ENCODE data around the gene HLA-DOB.
A peak's percentile ranks its signal among the peaks of the same experiment; 100 is the strongest.

HLA-DOB gene

DNA sequence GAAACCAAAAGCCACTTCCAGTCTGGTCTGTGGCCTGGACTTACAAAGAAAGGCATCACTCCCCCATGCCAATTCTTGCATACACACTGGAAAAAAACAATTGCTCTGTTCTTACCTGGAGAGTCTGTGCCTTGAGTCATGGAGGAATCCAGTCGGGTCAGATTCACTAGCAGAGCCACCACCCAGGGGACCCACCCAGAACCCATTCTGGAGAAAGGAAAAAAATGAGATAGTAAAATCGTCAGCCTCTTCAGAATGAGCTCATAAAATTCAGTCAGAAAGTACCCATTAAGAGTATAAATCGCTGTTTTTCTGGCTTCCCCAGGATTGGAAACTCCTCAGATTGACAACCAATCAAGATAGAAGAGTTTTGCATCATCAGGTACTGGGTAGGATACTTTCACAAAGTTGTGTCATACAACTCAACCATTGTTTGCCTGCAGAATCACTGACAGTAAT, at the start of gene HLA-DOB:
TSS of gene HLA-DOB (minus strand) at position 257 of the 459 bp plus-strand sequence. CDS start at position 206, 51 bp downstream.
- no peak for DNase-seq

DNA sequence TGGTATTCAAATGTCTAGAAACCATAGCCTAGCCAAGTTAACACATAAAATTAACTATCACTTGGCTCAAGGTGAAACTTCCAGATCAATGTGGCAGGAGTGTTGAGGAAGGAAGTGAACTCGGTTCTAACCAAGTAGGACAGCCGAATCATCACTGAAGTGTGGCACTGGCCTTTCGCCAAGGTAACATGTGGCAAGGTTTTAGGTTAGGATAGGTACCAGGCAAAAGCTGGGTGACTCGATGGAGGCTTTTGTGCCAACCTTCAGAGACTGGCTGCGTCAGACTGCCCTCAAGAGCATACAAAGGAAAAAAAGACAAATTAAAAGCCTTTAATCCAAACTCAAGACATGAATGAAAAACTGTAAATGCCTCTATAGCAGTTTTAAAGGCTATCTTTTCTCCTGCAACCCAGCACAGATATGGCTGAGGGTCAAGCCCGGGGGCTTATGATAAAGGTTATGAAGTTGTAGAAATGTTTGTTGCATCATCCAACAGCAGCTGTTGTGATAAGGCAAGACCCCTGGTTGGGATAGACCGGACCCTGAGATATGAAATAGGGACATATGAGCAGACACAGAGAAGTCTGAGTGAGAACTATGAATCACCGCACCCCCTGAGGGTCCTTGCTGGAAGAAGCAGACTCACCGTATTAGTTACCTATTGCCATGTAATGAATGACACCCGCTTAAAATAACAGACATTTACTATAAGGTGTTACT, 49.1 kb upstream of the HLA-DOB start:
- no peak for DNase-seq

DNA sequence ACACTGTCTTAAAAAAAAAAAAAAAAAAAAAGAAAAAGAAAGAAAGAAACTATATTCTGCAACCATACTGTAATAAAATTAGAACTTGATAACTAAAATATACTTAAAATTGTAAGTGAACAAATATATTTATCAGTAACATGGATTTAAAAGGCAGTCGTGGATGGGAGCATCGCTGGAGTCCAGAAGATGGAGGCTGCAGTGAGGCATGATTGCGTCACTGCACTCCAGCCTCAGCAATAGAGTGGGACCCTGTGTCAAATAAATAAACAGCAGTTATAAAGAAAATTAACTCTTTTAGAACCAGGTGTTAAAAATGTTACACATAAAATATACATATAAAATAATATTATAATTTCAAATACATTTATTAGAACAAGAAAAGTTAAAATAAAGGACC, 45.9 kb upstream of the HLA-DOB start:
- no peak for DNase-seq

DNA sequence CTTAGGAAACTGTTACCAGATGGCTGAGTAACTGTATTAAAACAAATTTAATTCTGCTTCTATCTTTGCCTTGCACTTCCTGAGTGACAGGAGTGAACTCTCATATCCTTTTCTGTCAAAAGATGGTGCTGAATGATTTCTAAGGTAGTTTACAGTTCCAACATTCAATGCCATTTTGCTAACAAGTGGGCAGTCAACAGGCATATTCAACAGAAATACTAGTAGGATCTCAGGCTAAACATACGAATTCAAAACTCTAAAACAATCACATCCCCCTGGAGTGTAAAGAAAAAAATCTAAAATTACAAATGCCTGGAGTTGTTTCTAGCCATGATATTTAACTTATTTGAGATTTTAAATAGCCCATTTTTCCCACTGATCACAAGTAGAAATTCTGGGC, 43.9 kb upstream of the HLA-DOB start:
- no peak for DNase-seq

DNA sequence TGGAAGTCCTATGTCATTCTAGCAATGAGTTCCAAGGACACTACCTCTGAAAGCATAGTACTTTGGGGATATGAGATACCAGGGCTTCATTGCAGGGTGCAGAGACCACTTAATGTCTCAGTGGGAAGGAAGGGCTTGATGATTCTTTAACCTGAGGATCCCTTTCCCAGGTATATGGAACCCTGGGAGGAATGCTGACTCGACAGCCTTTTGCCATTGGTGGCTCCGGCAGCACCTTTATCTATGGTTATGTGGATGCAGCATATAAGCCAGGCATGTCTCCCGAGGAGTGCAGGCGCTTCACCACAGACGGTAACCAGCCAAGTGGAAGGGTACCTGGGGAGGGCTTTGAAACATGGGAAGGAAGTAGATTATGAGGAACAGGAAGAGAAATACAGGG, 41.4 kb upstream of the HLA-DOB start:
- no peak for DNase-seq

DNA sequence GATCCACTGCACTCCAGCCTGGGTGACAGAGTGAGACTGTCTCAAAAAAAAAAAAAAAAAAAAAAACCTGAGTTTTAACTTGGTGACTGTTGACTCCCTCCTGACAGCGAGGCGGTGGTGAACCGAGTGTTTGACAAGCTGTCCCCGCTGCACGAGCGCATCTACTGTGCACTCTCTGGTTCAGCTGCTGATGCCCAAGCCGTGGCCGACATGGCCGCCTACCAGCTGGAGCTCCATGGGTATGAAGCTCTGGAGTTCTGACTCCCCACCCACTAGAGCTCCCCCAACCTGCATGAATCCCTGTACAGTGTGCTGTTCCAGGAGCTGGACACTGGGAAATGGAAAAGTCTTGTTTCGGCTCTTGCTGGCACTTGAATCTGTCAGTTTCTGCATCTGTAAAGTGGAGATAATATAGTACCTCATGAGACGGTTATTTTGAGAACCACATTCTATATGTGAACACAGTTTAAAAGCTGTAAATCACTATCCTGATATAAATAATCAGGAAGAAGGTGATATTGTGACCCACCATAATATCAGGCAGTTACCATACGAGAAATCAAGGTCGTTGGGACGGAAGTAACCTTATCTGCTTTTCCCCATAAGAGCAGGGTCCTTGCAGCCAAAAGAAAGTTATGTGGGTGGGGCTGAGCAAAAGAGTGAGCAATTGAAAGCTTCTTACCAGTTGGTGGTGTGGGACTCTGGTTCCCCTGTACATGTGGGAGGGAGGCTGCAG, 40.5 kb upstream of the HLA-DOB start:
- no peak for DNase-seq

DNA sequence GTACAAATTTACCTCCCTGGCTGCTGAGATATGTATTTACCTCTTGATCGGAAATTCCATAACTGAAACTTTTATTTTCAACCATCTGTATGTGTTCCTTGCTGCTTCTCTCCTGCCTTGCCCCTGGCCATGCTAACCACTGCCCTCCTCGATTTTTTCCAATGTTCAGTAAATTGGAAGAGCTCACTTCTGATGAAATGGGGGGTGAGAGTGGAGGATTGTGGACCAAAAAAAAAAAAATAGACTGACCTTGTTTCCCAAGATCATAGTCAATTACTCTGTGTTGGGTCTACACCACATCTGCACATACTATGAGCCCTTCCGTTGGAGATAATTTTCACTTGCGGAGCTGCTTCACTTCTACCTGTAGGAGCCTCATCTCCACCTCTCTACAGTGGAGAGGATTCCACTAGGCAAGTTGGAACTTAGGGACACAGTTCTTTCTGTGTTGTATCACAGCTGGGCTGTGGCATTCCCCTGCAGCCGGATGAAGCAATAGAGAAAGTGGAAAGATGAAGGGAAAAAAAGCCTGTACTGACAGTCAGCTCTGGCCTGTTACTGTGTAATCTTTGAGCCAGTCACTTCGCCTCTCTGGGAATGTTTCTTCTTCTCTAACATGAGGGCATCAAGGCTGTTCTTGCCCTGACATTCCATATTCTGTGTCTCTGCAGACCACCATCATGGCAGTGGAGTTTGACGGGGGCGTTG, 38.8 kb upstream of the HLA-DOB start:
- no peak for DNase-seq

DNA sequence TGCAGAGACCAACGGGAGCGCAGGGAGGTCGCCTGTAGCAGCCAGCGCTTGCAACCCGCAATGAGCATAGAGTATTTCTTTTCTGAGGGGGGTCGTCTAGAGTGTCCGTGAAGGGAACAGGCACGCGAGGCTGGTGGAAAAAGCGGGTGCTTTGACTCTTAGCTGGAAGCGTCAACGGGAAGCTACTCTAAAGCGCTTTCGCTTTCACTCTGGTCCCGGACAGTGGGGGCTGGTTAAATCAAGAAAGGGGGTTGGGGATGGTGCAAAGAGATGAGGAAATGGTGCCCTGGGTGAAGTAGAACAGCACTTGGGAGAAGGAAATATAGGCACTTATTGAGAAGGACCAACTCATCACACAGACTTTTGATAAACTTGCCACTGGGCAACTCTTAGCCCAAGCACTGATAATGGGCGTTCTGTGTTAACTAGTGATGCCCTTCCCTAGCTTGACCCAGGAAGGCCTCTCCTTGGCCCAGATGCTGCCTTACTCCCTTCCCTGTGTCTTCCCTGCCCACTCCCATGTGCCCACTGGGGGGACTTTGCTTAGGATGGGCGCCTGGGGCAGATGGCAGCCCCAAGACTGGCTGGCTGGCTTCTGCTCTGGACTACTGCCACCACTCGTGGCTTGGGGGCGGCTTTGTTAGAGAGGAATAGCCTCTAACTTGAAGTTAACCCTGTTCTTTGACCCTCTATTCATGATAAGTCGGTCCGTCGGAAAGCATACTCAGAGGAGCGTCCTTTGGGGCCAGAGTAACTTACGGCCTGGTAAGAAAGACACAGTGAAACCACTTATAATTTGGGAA, 37.8 kb upstream of the HLA-DOB start:
- peak; percentile 61 for DNase-seq

DNA sequence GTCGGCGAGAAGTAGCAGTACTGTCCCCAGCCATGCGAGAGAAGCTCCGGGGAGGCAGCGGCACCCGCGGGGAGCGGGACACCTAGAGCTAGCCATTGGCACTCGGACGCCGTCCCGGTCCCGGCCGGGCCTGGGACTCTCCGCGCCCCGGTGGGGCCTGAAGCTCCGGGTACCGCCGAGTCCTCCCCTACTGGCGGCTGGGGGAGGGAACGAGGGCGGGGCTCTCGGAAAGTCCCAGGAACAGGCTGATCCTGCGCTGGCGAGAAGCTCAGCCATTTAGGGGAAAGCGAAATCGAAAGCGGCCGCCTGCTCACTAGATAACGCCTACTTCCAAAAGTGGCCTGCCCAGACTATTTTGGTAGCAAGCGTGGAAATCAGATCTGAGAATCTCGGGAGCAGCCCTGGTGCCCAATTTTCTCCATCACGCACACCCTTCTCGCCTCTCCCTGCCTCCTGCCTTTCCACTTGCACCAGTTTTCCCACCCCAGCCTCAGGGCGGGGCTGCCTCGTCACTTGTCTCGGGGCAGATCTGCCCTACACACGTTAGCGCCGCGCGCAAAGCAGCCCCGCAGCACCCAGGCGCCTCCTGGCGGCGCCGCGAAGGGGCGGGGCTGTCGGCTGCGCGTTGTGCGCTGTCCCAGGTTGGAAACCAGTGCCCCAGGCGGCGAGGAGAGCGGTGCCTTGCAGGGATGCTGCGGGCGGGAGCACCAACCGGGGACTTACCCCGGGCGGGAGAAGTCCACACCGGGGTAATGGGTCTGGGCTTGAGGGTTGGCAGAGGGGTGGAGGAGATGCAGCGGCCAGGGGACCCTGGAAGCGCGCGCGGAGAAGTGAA, 37.0 kb upstream of the HLA-DOB start, which contains the start of the genes PSMB9 and TAP1:
TSS of gene PSMB9 (plus strand) at position 652 of the 835 bp plus-strand sequence. CDS start at position 690, 38 bp downstream.
TSS of gene TAP1 (minus strand) at position 164 of the 835 bp plus-strand sequence. CDS start at position 96, 68 bp downstream.
- DNase-seq = peak; percentile 95

DNA sequence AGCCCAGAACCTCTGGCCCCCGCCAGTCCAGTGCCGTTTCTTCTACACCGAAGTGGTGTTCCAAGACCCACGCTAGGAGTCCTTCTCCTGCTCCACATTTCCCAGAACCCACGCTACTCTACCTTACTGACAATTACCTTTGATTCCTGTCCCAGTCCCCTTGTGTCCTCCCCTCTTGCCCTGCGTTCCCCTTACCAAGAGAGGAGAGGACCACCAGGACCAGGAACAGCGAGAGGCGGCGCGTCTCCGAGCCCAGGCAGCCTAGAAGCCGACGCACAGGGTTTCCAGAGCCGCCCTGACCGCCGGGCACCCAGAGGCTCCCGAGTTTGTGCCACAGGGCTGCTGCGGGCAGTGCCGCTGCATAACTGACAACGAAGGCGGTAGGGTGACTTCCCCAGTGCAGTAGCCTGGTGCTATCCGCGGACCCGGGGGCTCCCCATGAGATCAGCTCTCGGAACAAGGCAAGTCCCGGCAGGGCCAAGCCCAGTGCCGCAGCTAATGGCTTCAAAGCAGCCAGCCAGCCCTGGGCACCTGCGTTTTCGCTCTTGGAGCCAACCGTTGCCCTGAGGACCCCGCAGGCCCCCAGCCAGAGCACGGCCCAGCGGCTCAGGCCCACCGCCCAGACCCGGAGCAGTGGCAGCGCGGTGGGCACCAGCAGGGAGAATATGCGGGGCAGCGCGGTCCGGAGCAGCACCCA, 36.2 kb upstream of the HLA-DOB start:
- DNase-seq = peak; percentile 54

DNA sequence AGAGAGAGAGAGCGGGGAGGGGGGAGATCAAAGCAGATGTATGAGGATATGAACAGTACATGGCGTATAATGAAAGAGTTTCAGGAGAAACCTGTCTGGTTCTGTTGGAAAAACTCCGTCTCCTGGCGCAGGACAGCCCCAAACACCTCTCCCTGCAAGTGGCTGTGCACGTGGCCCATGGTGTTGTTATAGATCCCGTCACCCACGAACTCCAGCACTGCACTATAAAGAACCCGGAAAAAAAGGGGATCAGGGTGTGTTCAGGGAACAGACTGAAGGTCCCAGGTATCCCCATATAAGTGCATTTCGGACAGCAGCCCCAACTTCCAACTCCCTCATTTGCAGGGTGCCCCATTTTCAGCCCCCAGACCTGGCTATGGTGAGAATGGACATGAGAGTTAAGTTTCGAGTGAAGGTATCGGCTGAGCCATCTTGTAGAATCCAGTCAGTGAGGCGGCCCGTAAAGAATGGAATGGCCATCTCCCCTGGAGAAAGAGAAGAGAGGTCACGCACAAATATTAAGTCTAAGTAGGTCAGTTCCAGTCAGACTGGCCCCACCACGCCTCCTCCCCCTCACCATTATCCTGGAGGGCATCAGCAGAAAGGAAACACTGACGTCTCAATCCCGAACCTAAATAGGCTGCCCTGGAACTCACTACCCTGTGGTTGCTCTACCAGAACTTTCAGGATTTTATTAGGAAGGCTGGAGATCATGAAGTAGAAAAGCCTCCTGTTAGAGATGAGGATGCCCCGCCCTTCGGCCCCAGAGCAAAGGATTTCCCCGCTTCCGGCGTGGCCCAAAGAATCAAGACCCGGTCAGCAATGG, 35.4 kb upstream of the HLA-DOB start:
- DNase-seq = peak; percentile 44

DNA sequence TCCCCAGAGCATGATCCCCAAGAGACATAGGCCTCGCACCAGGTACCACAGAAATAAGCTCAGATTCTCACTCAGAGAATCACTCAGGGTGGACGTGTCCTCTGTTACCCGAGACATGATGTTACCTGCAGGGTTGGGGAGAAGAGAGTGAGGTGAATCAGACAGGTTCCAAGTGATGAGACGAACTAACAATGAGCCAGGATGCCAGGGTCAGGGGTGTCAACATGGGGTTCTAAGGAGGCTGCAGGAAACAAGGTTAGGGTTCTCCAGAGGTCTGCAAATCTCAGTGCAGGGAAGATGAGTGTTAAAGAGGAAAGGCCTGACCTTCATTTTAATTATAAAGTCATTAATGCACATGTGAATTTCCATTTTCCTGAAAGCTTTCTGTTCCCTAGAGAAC, 34.2 kb upstream of the HLA-DOB start:
- DNase-seq = no peak

DNA sequence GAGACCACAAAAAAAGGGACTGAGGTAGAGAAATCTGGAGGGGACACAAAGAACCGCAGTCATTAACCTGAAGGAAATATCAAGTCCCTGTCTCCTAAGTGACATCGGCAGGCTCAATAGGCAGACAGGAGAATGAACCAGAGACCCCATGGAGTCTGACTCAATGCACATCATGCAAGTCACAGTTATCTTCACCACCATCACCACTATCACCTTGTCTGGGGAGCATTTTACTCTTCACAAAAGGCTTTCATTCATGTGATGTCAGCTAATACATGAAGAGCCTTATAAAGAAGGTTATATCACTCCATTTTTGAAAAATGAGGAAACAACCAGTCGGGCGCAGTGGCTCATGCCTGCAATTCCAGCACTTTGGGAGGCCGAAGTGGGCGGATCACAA, 32.3 kb upstream of the HLA-DOB start:
- no peak for DNase-seq

DNA sequence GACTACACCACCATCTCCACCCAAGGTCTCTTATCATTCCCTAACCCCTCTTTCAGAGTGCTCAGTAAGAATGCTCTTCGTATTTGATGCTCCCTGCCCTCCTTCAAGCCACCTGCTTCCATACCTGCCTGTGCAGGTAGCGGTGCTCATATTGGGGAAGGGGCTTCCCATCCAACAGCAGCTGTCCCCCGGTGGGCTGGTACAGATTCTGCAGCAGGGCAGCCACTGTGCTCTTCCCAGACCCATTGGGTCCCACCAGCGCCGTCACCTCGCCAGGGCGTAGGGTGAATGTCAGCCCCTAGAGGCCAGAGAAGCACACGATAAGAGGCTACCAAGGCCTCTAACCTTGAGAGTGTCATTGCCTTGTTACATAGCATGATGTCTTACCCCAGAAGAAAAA, 31.0 kb upstream of the HLA-DOB start:
- DNase-seq = no peak

DNA sequence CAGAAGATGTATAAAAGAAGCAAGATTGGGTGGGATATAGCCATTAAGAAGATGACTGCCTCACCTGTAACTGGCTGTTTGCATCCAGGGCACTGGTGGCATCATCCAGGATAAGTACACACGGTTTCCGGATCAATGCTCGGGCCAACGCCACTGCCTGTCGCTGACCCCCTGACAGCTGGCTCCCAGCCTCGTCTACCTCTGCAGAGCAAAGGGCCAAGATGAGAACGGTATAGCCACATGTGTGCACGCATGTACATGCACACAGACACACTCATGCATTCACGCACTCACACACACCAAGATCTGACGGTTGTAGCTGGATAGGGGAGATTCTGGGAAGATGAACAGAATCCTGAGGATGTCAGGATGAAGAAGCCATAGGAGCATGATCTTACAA, 30.2 kb upstream of the HLA-DOB start:
- no peak for DNase-seq

DNA sequence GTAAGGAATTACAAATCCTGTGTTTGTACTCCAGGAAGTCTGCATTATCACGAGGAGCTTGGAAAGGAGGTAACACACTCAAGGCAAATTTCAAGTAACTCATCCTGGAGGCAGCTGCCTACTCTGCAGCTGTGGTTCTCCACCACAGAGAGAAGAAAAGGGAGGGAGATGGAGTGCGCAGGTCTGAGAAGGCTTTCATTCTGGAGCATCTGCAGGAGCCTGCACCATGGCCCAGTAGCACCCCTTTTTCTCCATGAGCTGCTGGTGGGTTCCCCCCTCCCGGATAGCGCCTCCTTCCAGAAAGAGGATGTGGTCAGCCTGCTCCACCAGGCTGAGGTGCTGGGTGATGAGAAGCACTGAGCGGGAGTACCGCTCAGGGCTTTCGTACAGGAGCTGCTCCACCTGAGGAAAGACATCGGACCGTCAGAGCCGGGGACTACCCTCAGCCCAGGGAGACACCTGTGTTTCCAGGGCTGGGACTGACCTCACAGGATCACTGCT, 28.6 kb upstream of the HLA-DOB start:
- DNase-seq = peak; percentile 28

DNA sequence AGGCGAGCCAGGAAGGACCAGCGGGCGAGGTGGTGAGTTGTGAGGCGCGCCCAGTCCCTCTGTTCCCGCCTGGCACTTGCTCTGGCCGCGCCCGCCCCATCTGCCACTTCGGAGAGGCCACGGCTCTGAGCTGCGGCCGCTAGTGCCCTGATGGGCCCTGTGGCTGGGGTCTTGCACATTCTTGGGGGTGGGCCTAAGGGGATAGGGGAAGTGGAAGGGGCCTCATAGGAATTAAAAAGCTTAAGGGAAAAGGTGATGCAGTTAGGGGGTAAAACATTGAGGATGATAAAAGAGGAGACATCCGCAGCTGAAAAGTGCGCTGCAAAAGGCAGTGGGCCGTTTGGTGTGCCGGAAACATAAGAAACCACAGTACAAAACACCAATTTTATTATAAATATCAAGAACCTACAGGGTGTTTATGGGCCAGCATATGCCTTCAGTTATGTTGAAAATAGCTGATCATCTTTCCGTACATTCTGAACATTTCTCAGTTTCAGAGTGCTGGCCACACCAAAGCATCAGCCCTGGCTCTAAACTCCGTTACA, 28.1 kb upstream of the HLA-DOB start:
- no peak for DNase-seq

DNA sequence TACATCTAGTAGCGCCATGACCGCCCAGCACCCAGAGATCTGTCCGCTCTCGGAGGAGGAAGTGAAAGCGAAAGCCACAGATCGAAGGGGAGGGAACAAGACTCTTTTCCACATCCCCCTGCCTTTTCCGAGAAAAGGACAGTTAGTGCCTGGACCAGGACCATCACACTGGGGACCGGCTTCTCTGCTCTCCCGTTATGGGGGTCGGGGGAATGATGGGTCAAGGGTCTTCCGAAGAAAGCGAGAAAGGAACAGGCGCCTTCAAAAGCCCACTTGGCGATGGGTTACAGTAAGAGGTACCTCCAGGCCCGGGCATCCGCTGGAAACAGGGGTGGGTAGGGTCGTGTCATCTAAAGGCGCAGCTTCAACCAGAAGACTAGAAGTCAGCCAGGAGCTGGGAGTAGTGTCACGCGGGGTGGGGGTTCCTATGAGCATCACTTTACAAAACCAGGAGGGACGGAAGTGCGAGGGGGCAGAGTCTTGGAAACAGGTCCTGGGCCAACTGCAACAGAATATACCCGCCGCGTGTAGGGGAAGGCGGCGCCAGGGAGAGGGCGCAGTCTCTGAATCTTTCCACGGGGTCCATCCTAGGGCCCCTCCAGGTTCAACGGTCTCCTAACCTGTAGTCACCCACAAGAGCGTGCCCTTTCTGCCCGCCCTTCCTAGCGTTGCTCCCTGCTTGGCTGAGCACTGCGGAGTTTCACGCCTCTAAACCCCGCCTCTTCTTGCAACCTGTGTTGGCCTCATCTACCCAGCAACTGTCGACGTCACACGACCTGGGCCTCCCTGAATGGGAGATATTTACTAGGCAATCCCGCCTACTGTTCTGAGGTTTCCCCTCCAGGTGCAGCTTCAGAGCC, 27.4 kb upstream of the HLA-DOB start, which contains the start of gene PSMB8:
TSS of gene PSMB8 (minus strand) at position 69 of the 860 bp plus-strand sequence. CDS start at position 18, 51 bp downstream.
- DNase-seq = peak; percentile 96

Measured in stimulated activated CD4-positive, alpha-beta T cell treated with anti-CD3 and anti-CD28 coated beads, Interleukin-12 subunit alpha, Interleukin-12 subunit beta, amount 100 ng/mL, for 4 hours (primary cell).